HG02970 (cell line): ENCODE measurements around the gene MAMDC4.
"Not testable (repeated sequence)": the region's sequence is repeated elsewhere in the genome, so short reads cannot be mapped to it uniquely, and the experiment has no call there.

Experiments used
- ATAC-seq: cut with Tn5 transposase; IDR thresholded peaks from one replicate; pipeline ENCODE4 v1.9.1; 2021; ENCODE audit warnings: mild to moderate bottlenecking, moderate library complexity, moderate number of reproducible peaks; ENCODE audit not compliant: unreplicated experiment, low FRiP score

Gene MAMDC4

GRCh38 chr9:136837856-136838277, 14.3 kb upstream of the MAMDC4 start:
- ATAC-seq = not testable (repeated sequence)

- ATAC-seq = no peak
These were observed 13.6 kb upstream of the MAMDC4 start for GRCh38 chr9:136838314-136839228.

GRCh38 chr9:136839229-136840139, 12.7 kb upstream of the MAMDC4 start:
- no peak for ATAC-seq

GRCh38 chr9:136840140-136840876, 11.8 kb upstream of the MAMDC4 start:
- no peak for ATAC-seq

- no peak for ATAC-seq
These were observed 11.1 kb upstream of the MAMDC4 start for GRCh38 chr9:136840877-136841645.

GRCh38 chr9:136841646-136842379, 10.3 kb upstream of the MAMDC4 start:
- ATAC-seq = not testable (repeated sequence)

- not testable (repeated sequence) for ATAC-seq
These were observed 9.7 kb upstream of the MAMDC4 start, which contains the start of gene AJM1 for GRCh38 chr9:136842380-136842948. Gene AJM1 (plus strand): TSS chr9:136842478. CDS start chr9:136844415, 1,937 bp downstream.

- not testable (repeated sequence) for ATAC-seq
These were observed 8.9 kb upstream of the MAMDC4 start for GRCh38 chr9:136843159-136843800.

- not testable (repeated sequence) for ATAC-seq
These were observed 8.1 kb upstream of the MAMDC4 start for GRCh38 chr9:136843801-136844740.

GRCh38 chr9:136844761-136845464, 7.2 kb upstream of the MAMDC4 start:
- ATAC-seq = no peak

GRCh38 chr9:136845465-136846260, 6.5 kb upstream of the MAMDC4 start:
- ATAC-seq = no peak

GRCh38 chr9:136846376-136847087, 5.6 kb upstream of the MAMDC4 start:
- no peak for ATAC-seq

GRCh38 chr9:136847088-136847825, 4.9 kb upstream of the MAMDC4 start:
- no peak for ATAC-seq

GRCh38 chr9:136847826-136848392, 4.2 kb upstream of the MAMDC4 start:
- no peak for ATAC-seq
